GM12872 (cell line): ENCODE data around the gene NBAS.

Experiments
- CTCF ChIP-seq: IDR thresholded peaks from 3 replicates; pipeline ENCODE4 v1.5.1; 2011; ENCODE audit warnings: low read depth, mild to moderate bottlenecking, low read length, moderate library complexity; ENCODE audit not compliant: insufficient read depth

NBAS gene

DNA sequence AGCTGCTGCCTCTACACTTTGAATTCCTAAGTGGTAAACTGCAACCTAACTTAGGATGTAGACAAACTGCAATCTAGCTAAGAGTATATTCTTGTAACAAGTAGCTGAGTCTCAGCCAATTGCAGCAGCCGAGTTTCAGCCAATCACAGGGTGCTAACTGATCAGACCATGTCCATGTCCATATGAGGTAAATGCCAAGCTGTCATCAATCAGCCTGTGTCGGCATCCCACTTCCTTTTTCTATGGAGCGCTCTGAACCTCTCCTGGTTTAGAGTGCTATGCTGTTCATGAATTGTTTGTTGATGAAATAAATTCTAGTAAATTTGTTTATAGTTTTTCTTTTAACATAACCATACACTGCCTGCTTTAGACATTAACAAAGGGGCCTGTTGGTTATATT, 408.8 kb downstream of the NBAS start:
- no peak for TF ChIP-seq CTCF

DNA sequence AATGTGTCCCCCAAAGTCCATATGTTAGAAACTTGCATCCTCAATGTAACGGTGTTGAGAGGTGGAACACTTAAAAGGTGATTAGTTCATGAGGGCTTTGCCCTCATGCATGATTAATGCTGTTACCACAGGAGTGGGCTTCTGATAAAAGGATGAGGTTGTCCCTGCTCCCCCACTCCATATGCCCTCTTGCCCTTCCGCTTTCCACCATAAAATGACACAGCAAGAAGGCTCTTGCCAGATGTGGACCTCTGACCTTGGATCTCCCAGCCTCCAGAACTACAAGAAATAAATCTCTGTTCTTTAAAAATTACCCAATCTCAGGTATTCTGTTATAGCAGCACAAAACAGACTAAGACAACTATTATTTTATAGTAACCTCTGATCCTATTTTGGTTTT, 412.1 kb downstream of the NBAS start:
- no peak for TF ChIP-seq CTCF

- TF ChIP-seq CTCF = no peak
Observed at GRCh38 chr2:15147591-15147990, 413.5 kb downstream of the NBAS start.

DNA sequence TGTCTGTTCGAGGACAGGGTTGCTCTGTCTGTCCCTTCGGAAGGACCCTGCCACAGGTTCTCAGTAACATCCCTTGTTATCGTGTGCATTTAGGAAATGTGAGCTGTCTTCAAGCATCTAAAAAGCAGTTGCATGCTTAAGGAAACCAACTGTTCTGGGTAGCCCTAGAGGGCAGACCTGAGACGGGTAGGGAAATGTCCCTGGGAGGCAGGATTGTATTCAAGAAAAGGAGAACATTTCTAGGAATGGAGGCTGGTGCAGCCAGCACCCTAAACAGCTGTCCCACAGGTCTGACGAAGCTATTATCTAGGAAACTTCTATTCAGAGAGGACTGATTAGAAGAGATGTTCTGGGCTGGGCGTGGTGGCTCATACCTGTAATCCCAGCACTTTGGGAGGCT, 414.2 kb downstream of the NBAS start:
- TF ChIP-seq CTCF = no peak

DNA sequence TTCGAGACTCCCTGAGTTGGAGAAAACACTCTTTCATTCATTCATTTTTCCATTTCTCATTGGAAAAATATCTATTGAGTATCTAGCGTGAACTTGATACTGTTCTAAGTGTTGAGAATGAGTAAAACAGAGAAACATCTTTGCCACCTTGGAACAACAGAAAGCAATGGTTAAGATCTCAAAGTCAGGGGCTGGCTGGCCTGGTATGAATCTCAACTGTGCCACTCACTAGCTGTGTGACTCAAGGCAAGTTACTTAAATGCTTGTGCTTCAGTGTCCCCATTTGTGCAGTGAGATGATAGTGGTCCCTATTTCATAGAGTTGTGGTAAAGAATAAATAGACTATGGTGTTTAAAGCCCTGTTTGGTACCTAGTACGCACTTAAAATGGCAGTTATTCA, 415.2 kb downstream of the NBAS start:
- TF ChIP-seq CTCF = no peak

DNA sequence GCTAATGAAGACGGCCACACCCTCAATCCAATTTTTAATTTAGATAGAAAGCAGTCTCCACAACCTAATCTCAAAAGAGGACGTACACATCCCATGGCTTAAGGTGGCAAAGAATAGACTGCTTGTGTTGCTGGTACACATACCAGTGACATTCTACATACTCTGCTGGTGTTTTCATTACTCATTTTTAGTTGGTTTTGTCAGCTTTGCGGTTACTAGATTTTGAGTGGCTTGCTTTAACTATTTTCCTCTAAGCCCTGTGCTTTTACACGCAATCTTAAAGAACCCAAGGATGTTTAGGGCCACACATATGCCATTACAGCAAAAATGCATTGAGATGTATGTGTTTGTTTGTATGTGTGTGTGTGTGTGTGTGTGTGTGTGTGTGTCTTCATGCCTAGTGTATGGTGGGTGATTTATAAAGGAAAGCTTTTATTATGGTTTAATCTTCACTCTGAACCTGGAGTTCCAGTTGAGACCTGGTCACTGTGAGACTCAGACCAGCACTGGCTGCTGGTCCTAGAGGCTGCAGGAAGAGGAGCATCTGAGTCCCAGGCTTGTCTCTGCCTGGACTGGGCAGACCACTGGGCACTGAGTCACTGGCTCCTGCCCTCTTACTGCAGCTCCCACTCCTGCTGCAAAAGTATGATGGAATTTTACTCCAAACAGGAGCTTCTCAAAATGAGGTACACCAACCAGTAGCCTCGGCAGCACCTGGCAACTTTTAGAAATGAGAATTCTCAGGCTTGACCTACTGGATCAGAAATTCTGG, 415.9 kb downstream of the NBAS start:
- TF ChIP-seq CTCF = no peak

DNA sequence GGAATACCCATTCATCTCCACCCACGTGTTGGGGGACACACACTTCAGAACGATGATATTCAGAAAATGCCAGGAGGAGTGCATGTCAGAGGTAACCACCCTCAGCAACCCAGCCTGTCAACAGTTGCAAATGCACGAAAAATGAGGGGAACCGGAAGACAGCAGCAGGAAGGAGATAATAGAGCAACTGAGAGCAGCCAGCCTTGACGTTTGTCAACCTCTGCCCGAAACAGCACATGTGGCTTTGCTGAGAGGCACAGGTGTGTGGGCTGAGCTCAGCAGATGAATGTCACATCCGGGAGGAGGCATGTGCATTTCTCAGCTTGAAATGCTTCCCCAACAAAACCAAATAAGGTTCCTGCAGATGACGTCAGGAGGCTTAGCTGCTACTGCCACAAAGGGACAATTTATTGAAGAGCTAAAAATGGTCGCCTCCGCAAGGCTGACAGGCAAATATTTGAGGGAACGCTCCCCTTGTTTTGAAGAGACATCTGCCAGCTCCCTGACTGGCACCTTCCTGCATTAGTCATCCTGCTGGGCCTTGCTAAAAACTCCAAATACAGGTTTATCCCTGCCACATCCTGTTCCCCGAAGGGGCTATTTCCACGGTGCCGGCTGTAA, 419.0 kb downstream of the NBAS start:
- no peak for TF ChIP-seq CTCF
